DMS 273 (cell line): ENCODE data around the gene CDK6.

Experiments
- DNase-seq: peaks from one replicate; lab custom pipeline; 2025; ENCODE audit not compliant: unreplicated experiment; lab: John Stamatoyannopoulos, UW

CDK6 gene

DNA sequence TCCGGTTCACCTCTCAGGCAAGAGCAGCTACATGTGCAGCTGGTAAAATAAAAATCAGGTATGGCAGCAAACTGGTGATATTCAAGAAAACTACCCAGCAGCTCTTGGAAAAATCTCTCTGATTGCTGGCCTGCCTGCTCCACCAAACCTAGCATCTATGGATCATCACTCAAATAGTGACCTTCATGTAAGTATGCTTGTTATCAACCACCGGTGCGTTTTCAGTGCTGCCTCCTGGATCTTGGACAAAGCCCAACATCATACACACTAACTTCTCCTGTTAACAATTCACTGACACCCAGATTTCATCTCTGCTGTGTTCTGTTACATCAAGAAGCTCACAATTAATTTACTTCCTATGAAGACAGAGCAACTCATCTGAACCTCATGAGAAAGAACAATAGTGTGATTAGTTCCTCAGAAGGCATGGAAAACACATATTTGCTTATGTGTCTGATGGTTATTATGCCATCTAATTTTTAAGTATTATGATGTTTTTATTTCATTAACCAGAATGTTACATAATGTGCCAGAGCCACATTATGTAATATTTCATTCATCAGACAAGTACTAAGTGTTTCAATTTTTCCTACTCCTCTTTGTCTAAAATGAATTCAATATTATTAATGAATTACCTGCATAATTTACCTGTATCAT, 8.8 kb downstream of the CDK6 start:
- DNase-seq, result peak; percentile 38

- DNase-seq, result no peak
Observed at GRCh38 chr7:92826258-92826938, 10.0 kb downstream of the CDK6 start.

DNA sequence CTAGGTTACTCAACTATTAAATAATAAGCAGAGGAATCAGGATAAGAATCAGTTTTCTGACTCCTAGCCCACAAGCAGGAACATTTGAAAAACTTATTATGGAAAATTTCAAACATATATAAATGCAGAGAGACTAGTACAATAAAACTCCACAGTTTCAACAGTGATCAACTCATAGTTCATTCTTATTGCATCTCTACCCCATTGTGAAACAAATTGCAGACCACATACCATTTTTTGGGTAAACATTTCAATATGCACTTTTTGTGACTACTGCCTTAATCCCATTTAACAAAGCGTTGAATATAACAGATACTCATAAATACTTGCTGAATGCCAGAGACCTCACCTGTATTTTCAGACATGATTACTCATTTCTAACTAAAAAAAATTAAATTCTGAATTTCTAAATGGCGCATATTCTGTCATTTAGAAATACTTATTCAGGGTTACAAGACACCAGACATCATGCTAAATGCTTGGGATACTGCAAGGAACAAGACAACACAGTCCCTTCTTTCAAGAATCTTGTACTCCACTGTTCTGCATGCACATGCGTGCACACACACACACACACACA, 11.4 kb downstream of the CDK6 start:
- DNase-seq, result no peak

GRCh38 chr7:92824450-92824849, 11.9 kb downstream of the CDK6 start:
- DNase-seq, result no peak

DNA sequence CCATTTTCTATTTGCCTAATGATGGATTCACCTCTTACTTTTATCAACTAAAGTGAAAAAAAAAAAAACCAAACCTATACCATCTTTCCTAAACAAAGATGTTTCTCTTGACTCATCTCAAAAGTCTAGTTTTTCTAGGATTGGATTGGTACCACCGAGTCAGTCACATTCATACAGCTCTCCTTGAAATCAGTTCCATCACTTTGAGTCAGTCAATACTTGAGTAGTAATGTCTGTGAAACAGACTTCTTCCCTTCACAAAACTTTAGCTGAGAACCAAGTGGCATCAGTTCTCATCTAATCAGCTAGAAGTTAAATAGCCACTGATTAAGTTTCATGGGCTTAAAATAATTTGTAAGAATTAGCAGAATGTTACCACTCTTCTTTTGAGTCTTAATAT, 13.3 kb downstream of the CDK6 start:
- no peak for DNase-seq

GRCh38 chr7:92820191-92820590, 16.2 kb downstream of the CDK6 start:
- no peak for DNase-seq

DNA sequence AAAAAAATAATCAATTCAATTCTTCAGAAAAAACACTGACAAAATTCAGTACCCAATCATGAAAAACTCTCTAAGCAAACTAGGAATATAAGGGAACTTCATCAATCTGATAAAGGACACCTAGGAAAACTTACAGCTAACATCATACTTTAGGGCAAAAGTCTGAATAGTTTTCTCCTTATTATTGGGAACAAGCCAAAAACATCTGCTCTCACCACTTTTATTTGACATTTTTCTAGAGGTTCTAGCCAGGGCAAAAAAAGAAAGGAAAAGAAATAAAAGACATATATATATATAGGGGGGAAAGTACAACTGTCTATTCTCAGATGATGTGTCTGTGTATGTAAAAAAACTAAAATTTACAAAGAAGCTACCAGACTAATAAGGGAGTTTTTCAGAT, 19.0 kb downstream of the CDK6 start:
- no peak for DNase-seq

DNA sequence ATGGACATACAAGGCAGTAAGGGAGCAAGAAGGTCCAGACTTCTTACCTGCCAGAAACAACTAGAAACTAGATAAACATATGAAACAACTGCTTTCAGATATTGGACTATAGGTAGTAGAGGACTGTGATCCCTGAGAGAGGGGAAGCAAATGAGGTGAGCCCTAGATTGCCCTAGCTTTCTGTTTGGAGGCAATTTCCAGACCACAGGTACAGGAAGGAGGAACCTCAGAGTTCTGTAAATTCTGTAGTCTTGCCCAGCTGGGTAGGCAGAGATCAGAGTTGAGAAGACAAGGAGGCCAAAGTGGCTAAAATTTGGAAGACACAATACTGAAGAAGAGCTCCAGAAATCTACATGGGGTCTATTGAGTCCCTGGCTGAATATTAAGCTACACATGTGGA, 21.0 kb downstream of the CDK6 start:
- no peak for DNase-seq

GRCh38 chr7:92813390-92814024, 22.9 kb downstream of the CDK6 start:
- DNase-seq, result no peak

DNA sequence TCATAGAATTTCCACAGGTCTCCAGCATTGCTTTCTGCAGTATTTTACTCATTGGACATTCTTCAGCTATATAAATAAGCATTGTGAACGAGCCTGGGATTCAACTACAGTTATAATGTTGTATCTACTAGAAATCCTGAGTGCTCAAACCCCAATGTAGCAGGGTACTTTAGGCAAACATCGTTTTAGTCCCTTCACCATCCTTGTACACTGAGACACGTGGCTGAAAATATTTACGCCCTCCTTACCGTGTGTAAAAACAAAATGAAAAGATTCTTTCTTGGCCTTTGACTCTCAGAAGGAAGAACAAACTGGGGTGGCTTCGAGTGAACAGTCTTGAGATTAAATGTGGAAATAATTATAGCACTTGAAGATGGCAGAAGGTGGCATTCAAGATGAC, 25.2 kb downstream of the CDK6 start:
- DNase-seq, result no peak

GRCh38 chr7:92809760-92810573, 26.4 kb downstream of the CDK6 start:
- DNase-seq, result peak; percentile 95

- DNase-seq, result no peak
Observed at GRCh38 chr7:92809397-92809759, 27.0 kb downstream of the CDK6 start.

DNA sequence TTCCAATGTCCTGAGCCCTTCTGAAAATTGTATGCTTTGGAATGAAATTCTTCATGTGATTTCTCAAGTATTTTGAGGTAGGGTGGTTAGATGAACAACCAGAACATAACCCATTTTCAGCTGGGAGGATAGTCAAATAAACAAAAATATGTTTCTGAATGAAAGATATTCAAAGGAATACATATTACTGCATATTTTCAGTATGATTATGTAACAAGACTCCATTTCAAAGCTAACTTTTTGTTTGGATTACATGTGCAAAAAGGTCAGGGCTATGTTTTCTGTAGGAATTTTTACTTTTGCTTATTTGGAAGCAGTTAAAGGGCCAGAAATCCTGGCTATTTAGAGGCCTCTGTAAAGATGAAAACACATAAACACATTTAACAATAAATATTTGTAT, 27.7 kb downstream of the CDK6 start:
- DNase-seq, result no peak

DNA sequence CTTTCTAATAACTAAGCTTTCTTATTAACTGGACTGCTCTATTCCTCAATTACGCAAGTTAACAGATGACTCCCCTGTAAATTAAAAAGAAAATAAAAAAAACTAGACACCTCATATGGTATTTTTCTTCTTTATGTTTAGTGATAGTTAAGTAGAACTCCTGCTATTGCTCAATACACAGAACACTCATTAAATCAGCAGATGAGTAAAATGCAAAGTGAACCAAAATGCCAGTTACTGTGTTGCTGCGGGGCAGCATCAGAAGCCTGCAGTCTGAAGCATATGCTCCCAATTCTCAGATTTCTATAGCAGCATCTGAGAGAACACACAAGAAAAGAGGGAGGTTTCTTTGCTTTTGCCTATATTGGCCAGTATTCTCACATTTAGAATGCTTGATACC, 28.4 kb downstream of the CDK6 start:
- peak; percentile 40 for DNase-seq

GRCh38 chr7:92806496-92806895, 29.9 kb downstream of the CDK6 start:
- no peak for DNase-seq

DNA sequence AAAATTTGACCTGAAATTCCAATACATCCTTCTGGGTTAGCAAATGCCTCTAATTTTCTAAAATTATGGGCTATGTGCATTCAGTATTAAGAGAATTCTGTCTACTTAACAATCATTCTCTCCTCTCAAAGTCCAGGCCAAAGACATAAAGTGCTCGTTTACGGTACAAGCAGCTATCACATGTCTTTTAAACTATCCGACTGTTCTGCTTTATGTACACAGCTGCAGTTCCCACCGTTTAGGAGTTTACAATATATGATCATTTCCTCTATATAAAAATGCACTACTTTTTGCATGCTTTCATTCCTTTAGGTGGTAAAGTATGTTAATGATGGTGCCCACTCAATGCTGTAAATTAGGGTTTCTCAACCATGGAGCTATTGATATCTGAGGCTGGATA, 34.0 kb downstream of the CDK6 start:
- DNase-seq, result no peak

GRCh38 chr7:92799446-92800211, 36.7 kb downstream of the CDK6 start:
- no peak for DNase-seq

DNA sequence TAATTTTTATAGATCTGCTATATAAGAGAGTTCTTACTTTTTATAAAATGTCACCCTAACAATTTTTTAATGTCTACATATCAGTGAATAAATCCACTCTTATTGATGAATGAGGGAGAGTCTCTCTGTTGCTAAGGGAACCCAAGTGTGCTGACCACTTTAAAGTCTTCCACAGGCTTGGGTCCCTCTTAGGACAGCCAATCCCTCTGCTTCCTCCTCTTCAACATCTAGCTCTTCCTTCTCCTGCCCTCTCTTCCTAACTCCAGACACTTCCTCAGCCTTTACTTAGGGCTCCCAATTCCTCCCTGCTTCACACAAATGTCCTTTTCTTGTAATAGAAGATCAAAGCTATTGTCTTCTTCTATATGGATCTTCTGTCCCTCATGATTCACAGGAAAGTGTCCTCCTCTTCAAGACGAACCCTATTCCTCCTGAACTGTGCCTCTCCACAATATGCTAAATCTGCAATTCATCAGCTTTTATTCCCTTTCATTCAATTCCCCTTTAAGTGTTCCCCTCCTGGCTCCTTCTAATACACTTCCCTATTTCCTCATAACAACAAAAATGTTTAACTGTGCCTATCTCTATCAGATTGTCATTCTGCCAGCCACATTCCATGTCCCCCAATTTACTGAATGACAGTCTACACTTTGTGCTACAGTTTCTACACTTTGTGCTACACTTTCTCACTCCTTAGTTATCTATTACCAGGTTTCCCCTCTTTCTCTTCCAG, 37.7 kb downstream of the CDK6 start:
- peak; percentile 34 for DNase-seq

DNA sequence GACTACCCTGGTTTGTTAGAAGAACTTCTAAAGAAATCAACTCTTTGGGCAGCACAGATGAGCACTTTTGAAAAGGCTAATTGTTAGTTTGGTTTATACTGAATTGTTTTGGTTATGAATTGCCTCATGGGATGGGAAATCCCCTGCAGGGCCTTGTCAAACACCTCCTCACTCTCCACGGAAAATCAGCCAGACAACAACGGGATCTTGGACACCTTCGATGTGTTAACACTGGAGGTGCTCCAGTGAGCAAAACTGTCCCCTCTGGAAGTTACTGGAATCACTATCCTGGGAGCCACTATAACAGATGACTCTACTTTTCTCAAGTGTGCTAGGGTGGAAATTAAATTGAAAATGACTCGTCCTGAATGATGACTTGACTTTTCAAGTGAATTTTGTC, 38.7 kb downstream of the CDK6 start:
- peak; percentile 64 for DNase-seq

DNA sequence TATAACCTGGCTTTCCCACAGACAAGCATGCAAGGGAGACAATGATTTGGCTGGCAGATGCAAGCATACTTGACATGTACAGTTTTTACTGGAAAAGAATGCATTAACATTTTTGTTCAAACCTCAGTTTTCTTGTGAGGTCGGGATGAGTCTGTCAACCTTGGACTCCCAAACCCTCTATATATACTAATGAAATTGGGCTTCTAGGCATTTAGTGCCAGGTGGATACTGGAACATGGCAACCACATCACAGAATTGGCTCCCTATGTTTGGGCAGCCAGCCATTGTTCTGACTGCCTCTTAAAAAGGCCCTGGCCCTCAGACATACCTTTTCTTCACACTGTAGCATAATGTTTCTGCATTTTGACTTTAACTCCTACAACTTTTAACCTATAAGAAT, 39.1 kb downstream of the CDK6 start:
- peak; percentile 57 for DNase-seq
